ENCODE results near the gene SPECC1.

Gene SPECC1

DNA sequence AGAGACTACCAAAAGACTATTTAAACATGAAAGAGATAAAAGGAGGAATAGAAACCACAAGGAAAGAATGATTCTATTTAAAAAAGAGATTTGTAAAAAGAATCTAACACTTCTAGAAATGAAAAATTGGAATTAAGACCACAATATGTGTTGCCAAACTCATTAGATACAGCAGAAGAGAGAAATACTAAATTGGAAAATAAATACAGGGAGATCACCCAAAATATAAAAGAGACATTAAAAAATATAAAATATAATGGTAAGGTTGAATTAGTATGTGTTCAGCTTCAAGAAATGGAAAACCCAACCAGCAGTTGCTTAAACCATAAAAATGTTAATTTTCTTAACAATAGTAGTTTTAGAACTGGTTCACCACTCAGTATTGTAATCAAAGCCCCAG lies 297.8 kb downstream of the SPECC1 start:
- Histone ChIP-seq H3K27ac (ENCODE audit: low read depth, low read length) (no peak overlapping the region), H3K9me3 (ENCODE audit: control insufficient read depth, insufficient read depth, low read length) (peaks cover 8% of the 10 kb centered on the region; the same call in 1 of the 2 replicates), H3K4me2 (ENCODE audit: low read length) (no peak overlapping the region), H3F3A (ENCODE audit: control insufficient read depth, insufficient read depth) (no peaks in the 10 kb centered on the region), H4K20me1 (ENCODE audit: control insufficient read depth, insufficient read depth, low read depth, low read length) (no peaks in the 10 kb centered on the region), H3K4me1 (ENCODE audit: control insufficient read depth, low read length) (no peaks in the 10 kb centered on the region), H3K4me3 (ENCODE audit: low read length) (no peak overlapping the region), H3K27me3 (ENCODE audit: control insufficient read depth, low read length) (no peaks in the 10 kb centered on the region), H3K9me2 (replicated peaks; ENCODE audit: control insufficient read depth, low read length) (no peaks in the 10 kb centered on the region), H3K79me2 (ENCODE audit: control insufficient read depth, low read length) (no peaks in the 10 kb centered on the region), H3K36me3 (ENCODE audit: control insufficient read depth, low read length) (no peaks in the 10 kb centered on the region)
- TF ChIP-seq, protein P1, sequence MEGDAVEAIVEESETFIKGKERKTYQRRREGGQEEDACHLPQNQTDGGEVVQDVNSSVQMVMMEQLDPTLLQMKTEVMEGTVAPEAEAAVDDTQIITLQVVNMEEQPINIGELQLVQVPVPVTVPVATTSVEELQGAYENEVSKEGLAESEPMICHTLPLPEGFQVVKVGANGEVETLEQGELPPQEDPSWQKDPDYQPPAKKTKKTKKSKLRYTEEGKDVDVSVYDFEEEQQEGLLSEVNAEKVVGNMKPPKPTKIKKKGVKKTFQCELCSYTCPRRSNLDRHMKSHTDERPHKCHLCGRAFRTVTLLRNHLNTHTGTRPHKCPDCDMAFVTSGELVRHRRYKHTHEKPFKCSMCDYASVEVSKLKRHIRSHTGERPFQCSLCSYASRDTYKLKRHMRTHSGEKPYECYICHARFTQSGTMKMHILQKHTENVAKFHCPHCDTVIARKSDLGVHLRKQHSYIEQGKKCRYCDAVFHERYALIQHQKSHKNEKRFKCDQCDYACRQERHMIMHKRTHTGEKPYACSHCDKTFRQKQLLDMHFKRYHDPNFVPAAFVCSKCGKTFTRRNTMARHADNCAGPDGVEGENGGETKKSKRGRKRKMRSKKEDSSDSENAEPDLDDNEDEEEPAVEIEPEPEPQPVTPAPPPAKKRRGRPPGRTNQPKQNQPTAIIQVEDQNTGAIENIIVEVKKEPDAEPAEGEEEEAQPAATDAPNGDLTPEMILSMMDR (IDR thresholded peaks at IDR 0.05; ENCODE audit: low read depth, low read length, poor library complexity, severe bottlenecking): no peak
- TF ChIP-seq EZH2phosphoT487 (IDR thresholded peaks at IDR 0.05; ENCODE audit: borderline replicate concordance, low read length): no peak

DNA sequence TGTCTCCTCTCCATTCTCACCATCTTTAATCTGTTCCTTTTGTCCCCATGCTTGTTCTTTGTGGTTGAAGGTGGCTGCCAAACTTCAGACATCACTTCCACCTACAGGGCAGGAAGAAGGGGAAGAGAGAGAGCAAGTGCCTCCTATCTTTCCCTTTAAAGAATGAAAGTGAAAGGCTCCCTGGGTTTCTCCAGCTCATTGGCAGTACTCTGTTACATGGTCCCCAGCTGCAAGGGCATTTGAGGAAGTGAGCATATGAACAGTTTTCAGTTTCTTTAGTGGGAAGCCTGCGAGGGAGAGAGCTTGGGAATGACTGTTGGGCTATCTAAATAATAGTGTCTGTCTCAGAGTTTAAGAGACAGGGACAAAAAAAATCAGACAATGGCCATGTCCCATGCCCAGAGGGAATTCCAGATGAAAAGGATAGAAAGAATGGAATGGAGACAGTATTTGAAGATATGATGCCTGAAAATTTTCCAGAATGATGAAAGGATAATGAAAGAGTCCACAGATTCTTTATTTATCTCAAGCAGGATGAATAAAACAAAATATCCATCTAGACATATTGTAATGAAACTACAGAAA lies 298.3 kb downstream of the SPECC1 start:
- no peaks in the 10 kb centered on the region for H4K20me1 ChIP-seq (ENCODE audit: control insufficient read depth, insufficient read depth, low read depth, low read length)

DNA sequence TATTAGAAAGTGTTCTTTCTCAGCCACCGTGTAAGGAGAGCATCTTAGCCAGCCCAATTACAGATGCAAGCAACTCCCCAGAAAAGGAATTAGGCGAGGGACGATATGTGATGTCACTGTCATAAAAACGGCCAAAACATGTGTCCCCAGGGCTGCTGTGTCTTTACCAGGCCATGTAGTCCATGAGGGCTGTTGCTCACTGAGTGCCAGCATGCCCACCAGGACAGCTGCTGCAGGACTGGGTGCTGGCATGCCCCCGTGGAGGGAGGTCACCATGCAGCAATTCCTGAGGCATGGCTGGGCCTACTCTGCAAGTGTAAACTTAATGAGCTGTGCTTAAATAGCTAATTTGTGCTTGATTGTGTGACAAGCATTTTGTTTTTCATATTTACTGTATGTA lies 301.3 kb downstream of the SPECC1 start:
- Histone ChIP-seq H3K4me3 (ENCODE audit: low read length) (no peak overlapping the region), H3K36me3 (ENCODE audit: control insufficient read depth, low read length) (no peaks in the 10 kb centered on the region), H3F3A (ENCODE audit: control insufficient read depth, insufficient read depth) (no peaks in the 10 kb centered on the region), H3K79me2 (ENCODE audit: control insufficient read depth, low read length) (no peaks in the 10 kb centered on the region), H3K27ac (ENCODE audit: low read depth, low read length) (no peak overlapping the region), H3K9me3 (ENCODE audit: control insufficient read depth, insufficient read depth, low read length) (peaks cover 8% of the 10 kb centered on the region; the same call in 1 of the 2 replicates), H4K20me1 (ENCODE audit: control insufficient read depth, insufficient read depth, low read depth, low read length) (no peaks in the 10 kb centered on the region), H3K27me3 (ENCODE audit: control insufficient read depth, low read length) (no peaks in the 10 kb centered on the region), H3K4me2 (ENCODE audit: low read length) (no peak overlapping the region), H3K9me2 (replicated peaks; ENCODE audit: control insufficient read depth, low read length) (no peaks in the 10 kb centered on the region), H3K4me1 (ENCODE audit: control insufficient read depth, low read length) (no peaks in the 10 kb centered on the region)
- no peak for TF ChIP-seq EZH2phosphoT487 (IDR thresholded peaks at IDR 0.05; ENCODE audit: borderline replicate concordance, low read length)
- TF ChIP-seq, protein P1 (IDR thresholded peaks at IDR 0.05; ENCODE audit: low read depth, low read length, poor library complexity, severe bottlenecking): no peak

More for the DNA sequence above, 298.3 kb downstream of the SPECC1 start:
- H3K9me3 ChIP-seq (ENCODE audit: control insufficient read depth, insufficient read depth, low read length): peaks cover 8% of the 10 kb centered on the region; the same call in 1 of the 2 replicates
- no peak overlapping the region for H3K4me3 ChIP-seq (ENCODE audit: low read length)
- H3K4me1 ChIP-seq (ENCODE audit: control insufficient read depth, low read length): no peaks in the 10 kb centered on the region
- no peak overlapping the region for H3K4me2 ChIP-seq (ENCODE audit: low read length)
- H3K79me2 ChIP-seq (ENCODE audit: control insufficient read depth, low read length): no peaks in the 10 kb centered on the region
- no peaks in the 10 kb centered on the region for H3K27me3 ChIP-seq (ENCODE audit: control insufficient read depth, low read length)
- no peaks in the 10 kb centered on the region for H3F3A ChIP-seq (ENCODE audit: control insufficient read depth, insufficient read depth)
- TF ChIP-seq, protein P1 (IDR thresholded peaks at IDR 0.05; ENCODE audit: low read depth, low read length, poor library complexity, severe bottlenecking): no peak
- TF ChIP-seq EZH2phosphoT487 (IDR thresholded peaks at IDR 0.05; ENCODE audit: borderline replicate concordance, low read length): no peak
- no peak overlapping the region for H3K27ac ChIP-seq (ENCODE audit: low read depth, low read length)
- H3K36me3 ChIP-seq (ENCODE audit: control insufficient read depth, low read length): no peaks in the 10 kb centered on the region
- H3K9me2 ChIP-seq (replicated peaks; ENCODE audit: control insufficient read depth, low read length): no peaks in the 10 kb centered on the region
